Ecto neural progenitor cell (in vitro differentiated cells): ENCODE results near the gene CSH2.

Experiments used
- DNase-seq: peaks from one replicate; pipeline ENCODE4 v3.0.0-alpha.2; 2018; ENCODE audit warnings: low spot score

CSH2 gene

GRCh38 chr17:63833741-63834373 lies 39.6 kb downstream of the CSH2 start:
- no peak for DNase-seq

- DNase-seq, result no peak
Measured at GRCh38 chr17:63833026-63833740, 40.3 kb downstream of the CSH2 start.

DNA sequence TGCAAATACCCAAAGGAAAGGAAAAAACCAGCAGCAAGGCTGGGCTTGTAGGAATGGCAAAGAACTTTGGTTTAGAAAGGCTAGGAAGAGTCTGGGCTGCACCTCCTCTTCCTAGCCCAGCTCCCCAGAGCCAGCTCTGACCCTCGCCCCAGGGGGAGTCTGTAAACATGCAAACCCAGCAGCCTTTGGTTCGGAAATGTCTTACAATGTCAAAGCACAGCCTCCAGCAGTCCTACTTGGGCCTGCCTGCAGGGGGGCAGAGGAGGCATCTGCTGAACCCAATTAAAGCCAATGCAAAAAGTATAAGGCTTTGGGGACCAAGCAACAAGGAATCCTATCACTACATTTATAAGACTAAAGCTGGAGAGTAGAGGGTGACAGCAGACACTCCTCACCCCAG lies 41.0 kb downstream of the CSH2 start:
- DNase-seq, result no peak

DNA sequence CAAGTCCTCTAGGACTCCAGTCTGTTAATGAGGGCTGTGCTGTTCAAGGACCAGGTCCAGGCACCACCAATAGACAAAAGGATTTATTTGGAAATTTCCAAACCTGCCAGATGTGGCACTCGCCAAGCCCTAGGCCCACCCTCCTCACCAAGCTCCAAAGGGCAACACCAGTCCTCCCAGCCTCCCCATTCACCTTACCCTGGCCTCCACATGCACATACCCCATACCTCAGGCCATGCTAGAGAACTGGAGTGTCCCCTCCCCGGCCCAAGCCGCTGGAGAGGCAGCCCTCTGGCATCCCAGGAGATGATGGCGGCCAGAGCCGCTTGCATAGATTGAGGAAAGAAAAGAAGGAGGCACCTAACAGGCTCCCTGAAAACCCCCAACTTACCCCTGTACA lies 41.5 kb downstream of the CSH2 start:
- DNase-seq, result no peak

- no peak for DNase-seq
Measured at GRCh38 chr17:63831505-63831904, 42.0 kb downstream of the CSH2 start.

DNA sequence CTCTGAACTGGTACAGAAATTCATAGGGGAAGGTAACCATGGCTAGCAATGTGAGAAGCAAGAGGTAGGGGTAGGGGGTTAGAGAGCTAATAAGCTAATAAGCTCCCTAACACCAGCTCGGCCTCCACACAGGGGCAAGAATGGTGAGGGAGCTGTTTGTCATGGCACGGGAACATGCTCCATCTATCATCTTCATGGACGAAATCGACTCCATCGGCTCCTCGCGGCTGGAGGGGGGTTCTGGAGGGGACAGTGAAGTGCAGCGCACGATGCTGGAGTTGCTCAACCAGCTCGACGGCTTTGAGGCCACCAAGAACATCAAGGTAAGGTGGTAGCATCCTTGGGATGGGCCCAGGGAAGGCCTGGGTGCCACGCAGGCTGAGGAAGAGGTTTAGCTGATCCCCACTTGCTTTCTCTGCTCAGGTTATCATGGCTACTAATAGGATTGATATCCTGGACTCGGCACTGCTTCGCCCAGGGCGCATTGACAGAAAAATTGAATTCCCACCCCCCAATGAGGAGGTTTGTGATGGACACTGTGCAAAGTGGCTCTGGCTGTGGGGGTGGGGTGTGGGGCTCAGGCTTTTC lies 42.5 kb downstream of the CSH2 start:
- no peak for DNase-seq

GRCh38 chr17:63830278-63830677 lies 43.2 kb downstream of the CSH2 start:
- no peak for DNase-seq

- no peak for DNase-seq
Measured at GRCh38 chr17:63828936-63829335, 44.5 kb downstream of the CSH2 start.

- DNase-seq, result no peak
Measured at GRCh38 chr17:63827801-63828221, 45.7 kb downstream of the CSH2 start.

- DNase-seq, result peak; percentile 98
Measured at GRCh38 chr17:63827002-63827800, 46.3 kb downstream of the CSH2 start, which contains the start of the genes FTSJ3 and PSMC5. TSS of gene FTSJ3 (minus strand) at chr17:63827663. CDS start at chr17:63826902, 761 bp downstream. TSS of gene PSMC5 (plus strand) at chr17:63827431. CDS start at chr17:63827491, 60 bp downstream.

DNA sequence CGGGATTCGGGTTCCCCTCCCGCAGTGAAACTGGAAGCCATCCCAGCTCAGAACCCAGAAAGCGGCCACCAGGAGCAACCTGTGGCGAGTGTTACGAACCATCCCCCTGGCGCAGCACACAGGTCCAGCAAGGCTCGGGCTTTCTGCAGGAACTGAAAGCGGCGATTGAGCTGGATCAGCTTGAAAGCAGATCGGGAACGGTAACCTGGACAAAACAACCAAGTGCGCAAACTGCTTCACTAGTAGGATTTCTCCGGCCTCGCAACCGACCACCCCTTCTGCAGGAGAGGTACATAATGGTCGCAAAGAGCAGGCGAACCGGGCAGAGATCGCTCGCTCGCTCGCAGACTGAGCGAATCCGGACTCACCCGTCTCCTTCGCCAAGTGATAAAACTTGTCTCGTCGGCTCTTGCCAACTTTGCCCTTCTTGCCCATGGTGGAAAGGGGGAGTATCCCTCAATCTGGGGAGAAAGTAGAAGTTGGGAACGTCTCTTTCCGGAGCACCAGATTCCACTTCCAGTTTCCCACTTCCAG lies 46.9 kb downstream of the CSH2 start:
- DNase-seq, result no peak

GRCh38 chr17:63824362-63824761 lies 49.1 kb downstream of the CSH2 start:
- no peak for DNase-seq

DNA sequence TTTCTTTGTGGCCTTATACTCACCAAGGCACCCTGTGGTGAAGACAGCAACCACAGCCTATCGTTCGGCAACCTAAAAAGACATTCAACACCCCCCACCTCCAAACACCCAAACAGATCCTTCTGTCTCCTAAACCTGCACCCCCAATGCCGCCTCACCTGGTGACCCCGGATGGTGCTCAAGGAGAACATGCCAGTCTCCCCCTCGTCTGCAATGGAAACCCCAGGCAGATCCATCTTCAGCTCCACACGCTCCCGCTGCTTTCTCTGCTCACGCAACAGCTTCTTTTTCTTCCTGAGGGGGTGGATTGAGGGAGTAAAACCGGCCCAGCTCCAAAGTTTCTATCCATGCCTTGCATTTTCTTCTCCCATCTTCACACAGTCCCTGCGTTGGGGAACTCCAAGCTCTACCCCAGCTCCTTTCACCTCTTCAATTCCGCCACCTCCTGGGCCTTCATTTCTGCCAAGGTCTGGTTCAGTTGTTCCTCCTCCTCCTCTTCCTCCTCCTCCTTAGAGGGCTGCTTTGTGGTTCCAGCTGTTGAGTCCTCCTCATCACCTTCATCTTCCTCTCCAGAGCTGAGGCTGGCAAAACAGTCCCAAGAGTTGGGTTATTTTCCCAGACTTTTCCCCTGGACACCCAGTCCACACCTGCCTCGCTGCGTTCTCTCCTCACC lies 49.7 kb downstream of the CSH2 start:
- DNase-seq, result no peak

DNA sequence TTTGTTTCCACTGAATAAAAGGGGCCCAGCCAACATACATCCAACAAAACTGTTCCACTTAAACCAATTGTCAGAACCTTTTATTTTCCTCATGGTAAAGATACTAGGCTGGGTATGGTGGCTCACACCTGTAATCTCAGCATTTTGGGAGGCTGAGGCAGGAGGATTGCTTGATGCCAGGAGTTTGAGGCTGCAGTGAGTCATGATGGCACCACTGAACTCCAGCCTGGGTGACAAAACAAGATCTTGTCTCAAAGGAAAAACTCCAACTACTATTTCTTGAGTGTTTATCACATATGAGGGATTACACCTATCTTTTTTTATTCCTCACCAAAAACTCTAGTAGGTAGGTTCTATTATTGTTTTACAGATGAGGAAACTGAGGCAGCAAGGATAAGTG lies 50.9 kb downstream of the CSH2 start:
- no peak for DNase-seq
